Neural cell (in vitro differentiated cells): ENCODE measurements around the gene MBNL2. TPM values are rescaled to one million over a fixed set of nuclear protein-coding genes. Genes with fewer than 3 reads are reported as not detected.

Experiments
- H2AFZ ChIP-seq: fragments of 200-600, 300-800 bp; sonication (generic), shearing (Covaris generic); 2 replicates; pipeline ENCODE4 v1.6.0; 2014; ENCODE audit warnings: low read depth, mild to moderate bottlenecking, antibody characterized with exemption, low read length, moderate library complexity
- H3F3A ChIP-seq: fragments of 200-600 bp; shearing (Covaris generic); 2 replicates; pipeline ENCODE4 v1.6.1; 2016; ENCODE audit warnings: mild to moderate bottlenecking, moderate library complexity, mixed read lengths, antibody characterized with exemption, low read length; ENCODE audit not compliant: insufficient read depth, poor library complexity, severe bottlenecking
- H3K27ac ChIP-seq: fragments of 200-600, 300-800 bp; sonication (generic), shearing (Covaris generic); 2 replicates; pipeline ENCODE4 v1.5.1; 2014; ENCODE audit warnings: mild to moderate bottlenecking, low read length, moderate library complexity
- H3K27me3 ChIP-seq: fragments of 300-800, 200-600 bp; sonication (generic), shearing (Covaris generic); 2 replicates; pipeline ENCODE4 v1.6.0; 2014; ENCODE audit warnings: mild to moderate bottlenecking, low read depth, low read length, moderate library complexity; ENCODE audit not compliant: insufficient read depth
- H3K36me3 ChIP-seq: fragments of 300-800, 200-600 bp; sonication (generic), shearing (Covaris generic); 2 replicates; pipeline ENCODE4 v1.5.1; 2014; ENCODE audit warnings: mild to moderate bottlenecking, antibody characterized with exemption, low read length, moderate library complexity; ENCODE audit not compliant: insufficient read depth
- H3K4me2 ChIP-seq: fragments of 300-800, 200-600 bp; sonication (generic), shearing (Covaris generic); 2 replicates; pipeline ENCODE4 v1.6.0; 2014; ENCODE audit warnings: mild to moderate bottlenecking, low read length
- H3K4me3 ChIP-seq: fragments of 300-800, 200-600 bp; sonication (generic), shearing (Covaris generic); 2 replicates; pipeline ENCODE4 v1.5.1; 2014; ENCODE audit warnings: mild to moderate bottlenecking, low read length, moderate library complexity
- H3K79me2 ChIP-seq: fragments of 200-600 bp; shearing (Covaris generic); replicated peaks from 2 replicates; pipeline ENCODE4 v1.6.0; 2014; ENCODE audit warnings: mild to moderate bottlenecking, low read length, moderate library complexity; ENCODE audit not compliant: insufficient read depth
- H3K9ac ChIP-seq: fragments of 300-800, 200-600 bp; sonication (generic), shearing (Covaris generic); 2 replicates; pipeline ENCODE4 v1.6.1; 2016; ENCODE audit warnings: mild to moderate bottlenecking, low read length, mixed read lengths
- H3K9me2 ChIP-seq: fragments of 200-600 bp; shearing (Covaris generic); 2 replicates; pipeline ENCODE4 v1.6.1; 2016; ENCODE audit warnings: mild to moderate bottlenecking, low read length, mixed read lengths; ENCODE audit not compliant: insufficient read depth
- H3K9me3 ChIP-seq: fragments of 200-600, 300-800 bp; sonication (generic), shearing (Covaris generic); 2 replicates; pipeline ENCODE4 v1.6.1; 2016; ENCODE audit warnings: mild to moderate bottlenecking, mixed run types, low read length, moderate library complexity, mixed read lengths
- H4K20me1 ChIP-seq: fragments of 200-600 bp; shearing (Covaris generic); 2 replicates; pipeline ENCODE4 v1.6.1; 2016; ENCODE audit warnings: mild to moderate bottlenecking, mixed run types; ENCODE audit not compliant: insufficient read depth
- EP300 ChIP-seq: fragments of 450-650 bp; conservative IDR thresholded peaks from 2 replicates; pipeline ENCODE4 v1.6.1; 2014; ENCODE audit warnings: antibody characterized with exemption, mild to moderate bottlenecking, moderate library complexity; ENCODE audit not compliant: poor library complexity, severe bottlenecking
- EZH2 ChIP-seq: fragments of 200-600, 300-800 bp; shearing (Covaris generic), sonication (generic); IDR thresholded peaks from 2 replicates; pipeline ENCODE4 v1.6.1; 2014; ENCODE audit warnings: antibody characterized with exemption, low read length, borderline replicate concordance, mild to moderate bottlenecking; ENCODE audit not compliant: insufficient read depth, poor library complexity, severe bottlenecking
- MXI1 ChIP-seq: fragments of 450-650 bp; conservative IDR thresholded peaks from 2 replicates; pipeline ENCODE4 v1.6.1; 2014; ENCODE audit warnings: antibody characterized with exemption, mild to moderate bottlenecking; ENCODE audit not compliant: poor library complexity, severe bottlenecking
- POLR2AphosphoS5 ChIP-seq: IDR thresholded peaks from 2 replicates; pipeline ENCODE4 v1.6.1; 2012
- RAD21 ChIP-seq: fragments of 450-650 bp; conservative IDR thresholded peaks from 2 replicates; pipeline ENCODE4 v1.6.1; 2014; ENCODE audit warnings: antibody characterized with exemption, mild to moderate bottlenecking, moderate library complexity
- SMC3 ChIP-seq: fragments of 450-650 bp; conservative IDR thresholded peaks from 2 replicates; pipeline ENCODE4 v1.6.1; 2014; ENCODE audit warnings: antibody characterized with exemption, mild to moderate bottlenecking, moderate library complexity; ENCODE audit not compliant: poor library complexity
- TAF1 ChIP-seq: IDR thresholded peaks from 2 replicates; pipeline ENCODE4 v1.6.1; 2012; ENCODE audit warnings: low read depth
- polyA plus RNA-seq: library from polyadenylated mRNA; depleted of rRNA; stranded (reverse); fragments of >200 nt; gene quantifications from 2 replicates; pipeline ENCODE4 v1.2.3, GENCODE V29; 2014
- TF ChIP-seq, protein P1 (sequence below): IDR thresholded peaks from 2 replicates; pipeline ENCODE4 v1.6.1; 2012; ENCODE audit warnings: borderline replicate concordance
- TF ChIP-seq, protein P2 (sequence below): fragments of 450-650 bp; IDR thresholded peaks from 2 replicates; pipeline ENCODE4 v1.5.1; 2014; ENCODE audit warnings: antibody characterized with exemption, mild to moderate bottlenecking, moderate library complexity; ENCODE audit not compliant: poor library complexity, severe bottlenecking

Gene MBNL2
- polyA plus RNA-seq, 1 donor from 2014 or later: 4.3 TPM

DNA sequence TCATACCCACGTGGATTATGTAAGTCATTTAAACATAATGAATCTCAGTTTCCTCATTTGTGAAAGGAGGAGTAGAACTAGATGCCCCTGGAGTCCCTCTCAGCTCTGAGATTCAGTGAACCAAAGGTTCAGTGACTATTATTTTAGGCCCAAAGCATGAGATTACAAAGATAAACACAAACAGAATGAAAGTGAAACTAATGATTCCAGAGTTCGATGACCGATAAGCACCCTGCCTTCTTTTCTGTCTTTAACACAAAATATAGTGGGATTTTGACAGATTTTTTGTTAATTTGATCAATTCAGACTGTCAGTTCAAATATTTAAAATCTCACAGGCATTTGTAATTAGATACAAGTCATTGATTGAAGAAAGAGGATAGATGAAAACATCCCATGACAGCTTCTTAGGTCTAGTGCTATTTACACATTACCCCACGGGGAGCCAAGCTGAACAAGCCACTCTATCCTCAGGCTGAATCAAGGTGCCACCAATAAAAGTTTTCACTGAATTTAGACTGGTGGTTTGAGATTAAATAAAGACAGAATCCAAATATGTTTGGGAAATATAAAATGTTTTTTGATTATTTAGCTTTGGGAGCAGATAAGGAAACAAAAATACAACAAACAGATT lies 147.2 kb downstream of the MBNL2 start:
- TF ChIP-seq, protein P1, sequence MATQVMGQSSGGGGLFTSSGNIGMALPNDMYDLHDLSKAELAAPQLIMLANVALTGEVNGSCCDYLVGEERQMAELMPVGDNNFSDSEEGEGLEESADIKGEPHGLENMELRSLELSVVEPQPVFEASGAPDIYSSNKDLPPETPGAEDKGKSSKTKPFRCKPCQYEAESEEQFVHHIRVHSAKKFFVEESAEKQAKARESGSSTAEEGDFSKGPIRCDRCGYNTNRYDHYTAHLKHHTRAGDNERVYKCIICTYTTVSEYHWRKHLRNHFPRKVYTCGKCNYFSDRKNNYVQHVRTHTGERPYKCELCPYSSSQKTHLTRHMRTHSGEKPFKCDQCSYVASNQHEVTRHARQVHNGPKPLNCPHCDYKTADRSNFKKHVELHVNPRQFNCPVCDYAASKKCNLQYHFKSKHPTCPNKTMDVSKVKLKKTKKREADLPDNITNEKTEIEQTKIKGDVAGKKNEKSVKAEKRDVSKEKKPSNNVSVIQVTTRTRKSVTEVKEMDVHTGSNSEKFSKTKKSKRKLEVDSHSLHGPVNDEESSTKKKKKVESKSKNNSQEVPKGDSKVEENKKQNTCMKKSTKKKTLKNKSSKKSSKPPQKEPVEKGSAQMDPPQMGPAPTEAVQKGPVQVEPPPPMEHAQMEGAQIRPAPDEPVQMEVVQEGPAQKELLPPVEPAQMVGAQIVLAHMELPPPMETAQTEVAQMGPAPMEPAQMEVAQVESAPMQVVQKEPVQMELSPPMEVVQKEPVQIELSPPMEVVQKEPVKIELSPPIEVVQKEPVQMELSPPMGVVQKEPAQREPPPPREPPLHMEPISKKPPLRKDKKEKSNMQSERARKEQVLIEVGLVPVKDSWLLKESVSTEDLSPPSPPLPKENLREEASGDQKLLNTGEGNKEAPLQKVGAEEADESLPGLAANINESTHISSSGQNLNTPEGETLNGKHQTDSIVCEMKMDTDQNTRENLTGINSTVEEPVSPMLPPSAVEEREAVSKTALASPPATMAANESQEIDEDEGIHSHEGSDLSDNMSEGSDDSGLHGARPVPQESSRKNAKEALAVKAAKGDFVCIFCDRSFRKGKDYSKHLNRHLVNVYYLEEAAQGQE: no peak
- no peak for TF ChIP-seq EP300
- no peak for TF ChIP-seq TAF1
- TF ChIP-seq EZH2: no peak
- no peak for TF ChIP-seq SMC3
- no peak for TF ChIP-seq RAD21
- no peak for TF ChIP-seq MXI1
- no peak for TF ChIP-seq POLR2AphosphoS5
- TF ChIP-seq, protein P2, sequence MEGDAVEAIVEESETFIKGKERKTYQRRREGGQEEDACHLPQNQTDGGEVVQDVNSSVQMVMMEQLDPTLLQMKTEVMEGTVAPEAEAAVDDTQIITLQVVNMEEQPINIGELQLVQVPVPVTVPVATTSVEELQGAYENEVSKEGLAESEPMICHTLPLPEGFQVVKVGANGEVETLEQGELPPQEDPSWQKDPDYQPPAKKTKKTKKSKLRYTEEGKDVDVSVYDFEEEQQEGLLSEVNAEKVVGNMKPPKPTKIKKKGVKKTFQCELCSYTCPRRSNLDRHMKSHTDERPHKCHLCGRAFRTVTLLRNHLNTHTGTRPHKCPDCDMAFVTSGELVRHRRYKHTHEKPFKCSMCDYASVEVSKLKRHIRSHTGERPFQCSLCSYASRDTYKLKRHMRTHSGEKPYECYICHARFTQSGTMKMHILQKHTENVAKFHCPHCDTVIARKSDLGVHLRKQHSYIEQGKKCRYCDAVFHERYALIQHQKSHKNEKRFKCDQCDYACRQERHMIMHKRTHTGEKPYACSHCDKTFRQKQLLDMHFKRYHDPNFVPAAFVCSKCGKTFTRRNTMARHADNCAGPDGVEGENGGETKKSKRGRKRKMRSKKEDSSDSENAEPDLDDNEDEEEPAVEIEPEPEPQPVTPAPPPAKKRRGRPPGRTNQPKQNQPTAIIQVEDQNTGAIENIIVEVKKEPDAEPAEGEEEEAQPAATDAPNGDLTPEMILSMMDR: no peak
- Histone ChIP-seq H3K27ac (no peak overlapping the region), H3K4me3 (no peak overlapping the region), H4K20me1 (no peaks in the 10 kb centered on the region), H3K79me2 (no peaks in the 10 kb centered on the region), H3K9me2 (no peaks in the 10 kb centered on the region), H3F3A (no peaks in the 10 kb centered on the region), H3K9me3 (no peaks in the 10 kb centered on the region), H3K4me2 (no peak overlapping the region), H3K9ac (no peak overlapping the region), H3K36me3 (no peaks in the 10 kb centered on the region), H2AFZ (no peak overlapping the region), H3K27me3 (no peaks in the 10 kb centered on the region)

DNA sequence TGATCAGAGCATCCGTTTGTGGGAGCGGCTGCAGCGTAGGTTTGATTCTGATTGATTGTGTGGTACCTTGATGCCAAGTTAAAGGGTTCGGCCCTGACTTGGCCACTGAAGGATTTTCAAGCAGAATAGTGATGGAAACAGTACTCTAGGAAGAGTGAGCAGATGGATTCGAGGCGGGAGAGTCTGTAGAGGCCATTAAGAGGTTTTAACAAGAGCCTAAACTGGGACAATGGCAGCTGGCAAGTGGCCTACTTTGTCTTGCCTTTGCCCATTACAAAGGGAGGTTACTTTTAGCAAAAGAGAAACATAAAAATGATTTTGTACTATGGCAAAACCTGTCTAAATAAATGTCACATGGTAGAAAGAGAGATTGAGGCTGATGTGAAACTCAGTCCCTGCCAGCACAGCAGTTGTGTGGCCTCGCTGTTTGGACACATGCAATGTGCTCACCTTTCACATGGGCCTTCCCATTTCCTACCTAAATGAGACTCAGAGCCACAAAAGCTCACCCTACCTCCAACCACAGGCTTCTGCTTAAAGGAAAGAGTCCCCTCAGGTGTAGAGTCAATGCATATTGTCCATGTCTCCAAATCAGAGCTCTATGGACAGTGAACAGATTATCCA lies 149.5 kb downstream of the MBNL2 start:
- Histone ChIP-seq H3F3A (no peaks in the 10 kb centered on the region), H2AFZ (no peak overlapping the region), H4K20me1 (no peaks in the 10 kb centered on the region), H3K27ac (no peak overlapping the region), H3K4me3 (no peak overlapping the region), H3K9me2 (no peaks in the 10 kb centered on the region), H3K9me3 (no peaks in the 10 kb centered on the region), H3K79me2 (no peaks in the 10 kb centered on the region), H3K4me2 (no peak overlapping the region), H3K9ac (no peak overlapping the region), H3K27me3 (no peaks in the 10 kb centered on the region), H3K36me3 (no peaks in the 10 kb centered on the region)
- TF ChIP-seq, protein P1: no peak
- TF ChIP-seq, protein P2: no peak
- TF ChIP-seq EZH2 (no peak), SMC3 (no peak), RAD21 (no peak), POLR2AphosphoS5 (no peak), EP300 (no peak), MXI1 (no peak), TAF1 (no peak)
